ENCODE data around the gene AQP5. TPM values are rescaled to one million over a fixed set of nuclear protein-coding genes. Genes with fewer than 3 reads are reported as not detected.

AQP5 gene
- total and polyA plus RNA-seq, 2 of the 8 experiments (the other 6 are each of a cell fraction or from before 2014, with no cell fraction given), result 2.5 to 3.2 TPM

DNA sequence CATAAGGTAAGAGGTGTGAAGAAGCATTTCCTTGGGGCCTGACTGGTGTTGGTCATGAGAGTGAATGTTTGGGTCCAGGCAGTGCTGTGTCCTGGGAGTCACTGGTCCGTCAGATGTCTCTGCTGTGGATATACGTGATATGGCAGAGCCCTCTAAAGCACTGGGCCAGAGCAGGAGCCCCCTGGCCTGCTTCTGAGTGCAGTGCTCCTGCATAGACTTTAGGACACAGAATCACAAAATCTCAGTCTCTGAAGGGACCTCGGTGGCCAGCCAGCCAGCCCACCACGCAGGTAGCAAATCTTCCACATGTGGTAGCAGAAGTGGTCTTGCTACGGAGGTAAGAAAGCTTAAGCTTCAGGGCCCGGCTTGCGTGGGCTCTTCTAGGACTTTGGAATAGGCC, 29.6 kb upstream of the AQP5 start:
- no peak overlapping the region for H3K18ac ChIP-seq (ENCODE audit: extremely low read depth, low read length)
- ChIA-PET POLR2A (ENCODE audit: partially characterized antibody) (interaction anchor here (0.7 to 1.3 kb wide), 2 partner anchors 104 to 761 kb away, joined by 3 read pairs; partner anchors contain the start of gene NCKAP5L), CTCF (ENCODE audit: partially characterized antibody) (interaction anchor here (0.7 to 6.5 kb wide), 11 partner anchors 10 to 124 kb away, joined by 3 to 53 read pairs (median 4); no protein-coding TSS in a partner anchor)
- no peak overlapping the region for H4K5ac ChIP-seq (ENCODE audit: insufficient read length, low read depth, low read length)
- H3K79me2 ChIP-seq (ENCODE audit: control insufficient read depth in 1 of 2, insufficient read depth in 2 of 2, low read length in 2 of 2), result no peaks in the 10 kb centered on the region
- H3K79me1 ChIP-seq (ENCODE audit: low read depth, low read length), result no peaks in the 10 kb centered on the region
- H2BK120ac ChIP-seq (replicated peaks; ENCODE audit: low read depth, low read length), result no peak overlapping the region
- H3K4me2 ChIP-seq (ENCODE audit: insufficient read depth in 1 of 2, low read depth in 2 of 2, low read length in 2 of 2), result no peak overlapping the region
- no peak overlapping the region for H2AK5ac ChIP-seq (ENCODE audit: low read depth, low read length)
- no peaks in the 10 kb centered on the region for H4K20me1 ChIP-seq (replicated peaks in 1 of 2; ENCODE audit: control insufficient read depth in 1 of 2, insufficient read depth in 2 of 2, low read length in 2 of 2)
- H3K23me2 ChIP-seq (ENCODE audit: low read depth, low read length), result no peaks in the 10 kb centered on the region
- no peak overlapping the region for H2BK5ac ChIP-seq (ENCODE audit: low read depth, low read length)
- no peak overlapping the region for H3K4ac ChIP-seq (replicated peaks; ENCODE audit: insufficient read length, low read depth, low read length)
- no peaks in the 10 kb centered on the region for H3K9me3 ChIP-seq (ENCODE audit: insufficient read depth in 2 of 2, low read depth in 1 of 2, low read length in 1 of 2)
- DNase-seq (ENCODE audit: low read depth in 1 of 2, low spot score in 2 of 2), result no peak
- H2BK12ac ChIP-seq (ENCODE audit: low read depth, low read length), result no peak overlapping the region
- no peak overlapping the region for H4K91ac ChIP-seq (replicated peaks; ENCODE audit: insufficient read length, low read length)
- H3K4me1 ChIP-seq (replicated peaks in 1 of 4; ENCODE audit: control insufficient read depth in 3 of 4, insufficient read depth in 4 of 4, low read length in 3 of 4), result no peaks in the 10 kb centered on the region
- no peak overlapping the region for H2BK15ac ChIP-seq (ENCODE audit: low read length)
- no peak overlapping the region for H3K14ac ChIP-seq (ENCODE audit: insufficient read length)
- no peak overlapping the region for H2BK20ac ChIP-seq (ENCODE audit: low read length)
- H2AFZ ChIP-seq (ENCODE audit: low read length), result no peak overlapping the region
- H4K8ac ChIP-seq (ENCODE audit: extremely low read depth, insufficient read depth, low read length), result no peak overlapping the region; the same call in 1 of the 2 replicates
- H3K4me3 ChIP-seq (ENCODE audit: extremely low read depth in 1 of 4, insufficient read depth in 2 of 4, low read depth in 3 of 4, low read length in 4 of 4), result no peak overlapping the region
- WGBS, 2 experiments (ENCODE audit: extremely low coverage in 1 of 2, insufficient coverage in 1 of 2, insufficient read length in 1 of 2, insufficient replicate concordance in 2 of 2, low coverage in 1 of 2, low lambda C conversion rate in 2 of 2, missing lambda C conversion rate in 1 of 2), result 61% methylated on average over 7 of the region's 7 CpGs; no CpG with 5 or more reads in 1 of the 2 experiments
- no peak overlapping the region for H3K56ac ChIP-seq (replicated peaks; ENCODE audit: insufficient read length, low read depth, low read length)
- no peaks in the 10 kb centered on the region for H3K36me3 ChIP-seq (ENCODE audit: control insufficient read depth in 2 of 4, insufficient read depth in 4 of 4, low read length in 3 of 4)
- H3K23ac ChIP-seq (ENCODE audit: insufficient read length), result no peak overlapping the region
- no peak overlapping the region for H3K9ac ChIP-seq (replicated peaks in 1 of 4; ENCODE audit: extremely low read depth in 1 of 4, low read depth in 3 of 4, low read length in 3 of 4)
- no peaks in the 10 kb centered on the region; a peak in 1 of 7 replicates for H3K27me3 ChIP-seq (replicated peaks in 1 of 4; ENCODE audit: control insufficient read depth in 3 of 4, extremely low read depth in 1 of 4, insufficient read depth in 3 of 4, low read length in 3 of 4)
- H3K27ac ChIP-seq (ENCODE audit: low read depth, low read length), result no peak overlapping the region
- FAIRE-seq, result no peak
- TF ChIP-seq SRF (IDR thresholded peaks at IDR 0.05; ENCODE audit: low read depth, low read length) (no peak), HDAC6 (IDR thresholded peaks at IDR 0.05; ENCODE audit: low read depth, low read length) (no peak), RAD21 (IDR thresholded peaks at IDR 0.05 in 1 of 2, conservative IDR thresholded peaks at IDR 0.05 in 1 of 2; ENCODE audit: low read depth in 2 of 2, low read length in 2 of 2) (no peak)

Data from H1 (cell line).